HCT116 (cell line): ENCODE data around the gene LILRB1. TPM values are rescaled to one million over a fixed set of nuclear protein-coding genes. Genes with fewer than 3 reads are reported as not detected.

Source experiments
- ATAC-seq: fragments of 200-7000 bp; cut with Tn5 transposase; 2 replicates; pipeline ENCODE4 v1.9.1; 2020; ENCODE audit warnings: mild to moderate bottlenecking, moderate library complexity
- BruUV-seq: library from RNA; stranded (reverse); fragments of 400-500 nt; replicated peaks from 2 replicates; lab custom pipeline; 2021; lab: Mats Ljungman, UMichigan
- CTCF ChIA-PET: fragments of 300-600 bp; sonication (Branson Sonifier 250); formaldehyde crosslinking; loops from one replicate; lab custom pipeline; 2021; ENCODE audit warnings: antibody characterized with exemption; lab: Charles Lee
- POLR2A ChIA-PET: fragments of 300-600, 350-600 bp; sonication (Branson Sonifier 250); formaldehyde crosslinking; loops from one replicate; lab custom pipeline; 2021; ENCODE audit warnings: antibody characterized with exemption; lab: Charles Lee
- RAD21 ChIA-PET, 2 experiments: fragments of 300-600 bp; sonication (Branson Sonifier 250); formaldehyde crosslinking; loops; one replicate each; lab custom pipeline; 2023; ENCODE audit warnings: low total read pairs in 2 of 2; ENCODE audit not compliant: uncharacterized antibody in 2 of 2, unreplicated experiment in 2 of 2, low non-redundant PET in 1 of 2; lab: Charles Lee
- DNase-seq: peaks from one replicate; pipeline ENCODE4 v3.0.0-alpha.2; 2010; ENCODE audit warnings: low read depth, low spot score
- H2AFZ ChIP-seq: fragments of 200-600 bp; shearing (Covaris generic), sonication (generic); 2 replicates; pipeline ENCODE4 v1.6.1; 2017; ENCODE audit warnings: low read depth, mixed run types, mixed read lengths, antibody characterized with exemption, low read length; ENCODE audit not compliant: poor library complexity, severe bottlenecking
- H3K27ac ChIP-seq: 2 replicates; pipeline ENCODE4 v1.5.1; 2012; ENCODE audit warnings: low read depth, low read length
- H3K27me3 ChIP-seq: fragments of 200-600 bp; sonication (generic); 2 replicates; pipeline ENCODE4 v1.6.1; 2016; ENCODE audit warnings: mixed run types, low read length, mixed read lengths; ENCODE audit not compliant: insufficient read depth
- H3K36me3 ChIP-seq, 2 experiments: fragments of 200-500 bp in 1 of 2; fragments of 200-600 bp in 1 of 2; sonication (Bioruptor generic) in 1 of 2; sonication (generic) in 1 of 2; 2 replicates each; pipeline versions ENCODE4 v1.5.1 to v1.6.1; 2014 to 2016; ENCODE audit warnings: low read length in 2 of 2, inconsistent platforms in 1 of 2, mixed read lengths in 1 of 2, mixed run types in 1 of 2; ENCODE audit not compliant: insufficient read depth in 2 of 2, control insufficient read depth in 1 of 2
- H3K4me1 ChIP-seq, 2 experiments: fragments of 200-600 bp in 1 of 2; sonication (generic) in 1 of 2; 2 replicates each; pipeline versions ENCODE4 v1.5.1 to v1.6.1; 2012 to 2017; ENCODE audit warnings: low read length in 2 of 2, inconsistent platforms in 1 of 2, mild to moderate bottlenecking in 1 of 2, mixed read lengths in 1 of 2, mixed run types in 1 of 2, moderate library complexity in 1 of 2; ENCODE audit not compliant: insufficient read depth in 2 of 2, control insufficient read depth in 1 of 2
- H3K4me2 ChIP-seq: fragments of 200-600 bp; sonication (generic); 2 replicates; pipeline ENCODE4 v1.6.1; 2017; ENCODE audit warnings: mixed run types, low read length, mixed read lengths
- H3K4me3 ChIP-seq, 2 experiments: fragments of 200-600 bp in 1 of 2; sonication (generic) in 1 of 2; replicated peaks in 1 of 2; 2 replicates each; pipeline ENCODE4 v1.5.1; 2011 to 2016; ENCODE audit warnings: low read length in 2 of 2, control low read depth in 1 of 2, low read depth in 1 of 2, mild to moderate bottlenecking in 1 of 2, mixed read lengths in 1 of 2, mixed run types in 1 of 2
- H3K79me2 ChIP-seq: fragments of 200-600 bp; sonication (generic); 2 replicates; pipeline ENCODE4 v1.6.1; 2017; ENCODE audit warnings: mild to moderate bottlenecking, mixed run types, low read length, moderate library complexity, mixed read lengths; ENCODE audit not compliant: insufficient read depth
- H3K9ac ChIP-seq: fragments of 200-600 bp; sonication (generic); 2 replicates; pipeline ENCODE4 v1.6.1; 2016; ENCODE audit warnings: low read length, mixed read lengths
- H3K9me2 ChIP-seq: fragments of 200-600 bp; sonication (generic), shearing (Covaris generic); 2 replicates; pipeline ENCODE4 v1.6.1; 2017; ENCODE audit warnings: mixed run types, mild to moderate bottlenecking, moderate library complexity; ENCODE audit not compliant: insufficient read depth
- H3K9me3 ChIP-seq, 2 experiments: fragments of 200-500 bp in 1 of 2; fragments of 200-600 bp in 1 of 2; sonication (Bioruptor generic) in 1 of 2; sonication (generic) in 1 of 2; 2 replicates each; pipeline ENCODE4 v1.6.1; 2014 to 2017; ENCODE audit warnings: low read length in 2 of 2, mixed read lengths in 2 of 2, inconsistent platforms in 1 of 2, low read depth in 1 of 2, mild to moderate bottlenecking in 1 of 2, mixed run types in 1 of 2, moderate library complexity in 1 of 2; ENCODE audit not compliant: control insufficient read depth in 1 of 2, insufficient read depth in 1 of 2
- H4K20me1 ChIP-seq: fragments of 200-600 bp; sonication (generic), shearing (Covaris generic); 2 replicates; pipeline ENCODE4 v1.6.1; 2017; ENCODE audit warnings: mixed run types, mild to moderate bottlenecking, moderate library complexity; ENCODE audit not compliant: insufficient read depth
- CEBPB ChIP-seq: IDR thresholded peaks from 2 replicates; pipeline ENCODE4 v1.6.1; 2012; ENCODE audit warnings: low read depth
- ELF1 ChIP-seq: IDR thresholded peaks from 2 replicates; pipeline ENCODE4 v1.6.1; 2012; ENCODE audit warnings: low read depth, borderline replicate concordance
- EZH2 ChIP-seq: fragments of 200-600 bp; sonication (generic); IDR thresholded peaks from 2 replicates; pipeline ENCODE4 v1.6.1; 2017; ENCODE audit warnings: antibody characterized with exemption, mixed run types
- FOSL1 ChIP-seq: IDR thresholded peaks from 2 replicates; pipeline ENCODE4 v1.6.1; 2012; ENCODE audit warnings: low read depth
- POLR2A ChIP-seq: IDR thresholded peaks from 2 replicates; pipeline ENCODE4 v1.7.0; 2011; ENCODE audit warnings: borderline replicate concordance; ENCODE audit not compliant: insufficient read depth, insufficient read length; ENCODE audit errors: extremely low read depth
- POLR2AphosphoS5 ChIP-seq: IDR thresholded peaks from 2 replicates; pipeline ENCODE4 v1.6.1; 2011; ENCODE audit warnings: mild to moderate bottlenecking, low read depth, low read length, moderate library complexity
- RAD21 ChIP-seq: IDR thresholded peaks from 2 replicates; pipeline ENCODE4 v1.6.1; 2012; ENCODE audit warnings: low read depth, mild to moderate bottlenecking
- REST ChIP-seq: IDR thresholded peaks from 2 replicates; pipeline ENCODE4 v1.6.1; 2012; ENCODE audit warnings: low read depth
- TCF7L2 ChIP-seq: IDR thresholded peaks from 2 replicates; pipeline ENCODE4 v1.7.0; 2011; ENCODE audit warnings: borderline replicate concordance, inconsistent platforms; ENCODE audit not compliant: insufficient read depth, insufficient read length; ENCODE audit errors: extremely low read depth
- ZBTB33 ChIP-seq: IDR thresholded peaks from 2 replicates; pipeline ENCODE4 v1.6.1; 2011; ENCODE audit warnings: mild to moderate bottlenecking, low read length, moderate library complexity; ENCODE audit not compliant: insufficient replicate concordance; ENCODE audit errors: extremely low read depth
- ZNF274 ChIP-seq: fragments of 200-500 bp; sonication (Bioruptor generic); IDR thresholded peaks from 2 replicates; pipeline ENCODE4 v1.6.1; 2014; ENCODE audit warnings: mild to moderate bottlenecking, low read depth, low read length, inconsistent platforms
- intact Hi-C: fragments of 100-400 bp; cut with micrococcal nuclease; formaldehyde crosslinking; loops from 2 replicates; pipeline ENCODE4 v1.10.0; 2022
- total RNA-seq: library from RNA; stranded (reverse); gene quantifications from one replicate; pipeline ENCODE4 v1.2.1, GENCODE V29; 2021; ENCODE audit not compliant: unreplicated experiment

LILRB1 gene
- total RNA-seq, 1 experiment from 2014 or later: not detected

- TF ChIP-seq TCF7L2 (no peak), ZNF274 (no peak), POLR2A (no peak), POLR2AphosphoS5 (no peak), FOSL1 (no peak)
These were observed 24.4 kb downstream of the LILRB1 start (continued) for GRCh38 chr19:54654447-54655321.

- H3K9me3 ChIP-seq: no peaks in the 10 kb centered on the region
- H3K4me2 ChIP-seq: no peak overlapping the region
- ChIA-PET POLR2A (no interaction called here), RAD21 (no interaction called here), CTCF (interaction anchor here (1.3 kb wide), 1 partner anchor 14 kb away, joined by 4 read pairs; no protein-coding TSS in a partner anchor)
- intact Hi-C loops: loop anchor here (10.0 kb wide), 1 partner anchor 976 kb away; no protein-coding TSS in a partner anchor
- ATAC-seq (no peak), DNase-seq (no peak)
- BruUV-seq: no TSS peak
- no peak overlapping the region for H2AFZ ChIP-seq
- no peaks in the 10 kb centered on the region for H3K4me1 ChIP-seq
- H3K9ac ChIP-seq: no peak overlapping the region
- H3K4me3 ChIP-seq: no peak overlapping the region
- H3K9me2 ChIP-seq: no peaks in the 10 kb centered on the region
- H3K27ac ChIP-seq: no peak overlapping the region
- H3K36me3 ChIP-seq: no peaks in the 10 kb centered on the region
- H3K79me2 ChIP-seq: no peaks in the 10 kb centered on the region
- TF ChIP-seq RAD21 (no peak), ELF1 (no peak), CEBPB (no peak), ZBTB33 (no peak), REST (no peak), POLR2AphosphoS5 (no peak), EZH2 (no peak), TCF7L2 (no peak), FOSL1 (no peak)
- no peaks in the 10 kb centered on the region for H3K27me3 ChIP-seq
- no peaks in the 10 kb centered on the region for H4K20me1 ChIP-seq
These were observed 29.0 kb downstream of the LILRB1 start for GRCh38 chr19:54659300-54659699.
